Endothelial cell of umbilical vein (primary cell): ENCODE measurements around the gene GEMIN8. TPM values are rescaled to one million over a fixed set of nuclear protein-coding genes. Genes with fewer than 3 reads are reported as not detected.

Experiments
- BruUV-seq: library from RNA; stranded (reverse); fragments of 400-500 nt; replicated peaks from 2 replicates; lab custom pipeline; 2021; lab: Mats Ljungman, UMichigan
- CTCF ChIA-PET: fragments of 300-600, 350-600 bp; sonication (Branson Sonifier 250); formaldehyde crosslinking; loops from one replicate; lab custom pipeline; 2021; ENCODE audit warnings: antibody characterized with exemption, inconsistent platforms; lab: Charles Lee
- POLR2A ChIA-PET: fragments of 300-600, 350-600 bp; sonication (Branson Sonifier 250); formaldehyde crosslinking; loops from one replicate; lab custom pipeline; 2021; ENCODE audit warnings: antibody characterized with exemption, inconsistent platforms; lab: Charles Lee
- DNase-seq: peaks from one replicate; pipeline ENCODE4 v3.0.0-alpha.2; 2011; ENCODE audit warnings: low read depth, low spot score
- FAIRE-seq: peaks from 2 replicates; lab custom pipeline; 2011; peaks lifted over from hg19 to GRCh38; lab: Jason Lieb, UNC
- H2AFZ ChIP-seq: 2 replicates; pipeline ENCODE4 v1.6.0; 2012; ENCODE audit warnings: low read depth, low read length, control low read depth, inconsistent platforms
- H3K27ac ChIP-seq: 2 replicates; pipeline ENCODE4 v1.5.1; 2011; ENCODE audit warnings: low read depth, mild to moderate bottlenecking, control low read depth, low read length, moderate library complexity; ENCODE audit not compliant: insufficient read depth
- H3K27me3 ChIP-seq, 2 experiments: 2 replicates each; pipeline versions ENCODE4 v1.6.0 to v1.6.1; 2011; ENCODE audit warnings: low read length in 2 of 2, mixed read lengths in 1 of 2; ENCODE audit not compliant: control insufficient read depth in 2 of 2, insufficient read depth in 2 of 2
- H3K36me3 ChIP-seq, 2 experiments: 2 replicates in 1 of 2; 3 replicates in 1 of 2; pipeline ENCODE4 v1.5.1; 2011; ENCODE audit warnings: low read length in 2 of 2, mild to moderate bottlenecking in 1 of 2, moderate library complexity in 1 of 2; ENCODE audit not compliant: control insufficient read depth in 2 of 2, insufficient read depth in 2 of 2; ENCODE audit errors: extremely low read depth in 1 of 2
- H3K4me1 ChIP-seq: 3 replicates; pipeline ENCODE4 v1.5.1; 2011; ENCODE audit warnings: mild to moderate bottlenecking, low read length; ENCODE audit not compliant: control insufficient read depth, insufficient read depth; ENCODE audit errors: extremely low read depth
- H3K4me2 ChIP-seq: 2 replicates; pipeline ENCODE4 v1.6.1; 2011; ENCODE audit warnings: low read length, control low read depth, mixed read lengths; ENCODE audit not compliant: insufficient read depth
- H3K4me3 ChIP-seq, 3 experiments: fragments of 200-600 bp in 1 of 3; sonication (generic), shearing (Covaris generic) in 1 of 3; replicated peaks in 1 of 3; 2 replicates each; pipeline ENCODE4 v1.5.1; 2011 to 2016; ENCODE audit warnings: control low read depth in 3 of 3, low read length in 3 of 3, mild to moderate bottlenecking in 2 of 3, inconsistent platforms in 1 of 3, low read depth in 1 of 3, moderate library complexity in 1 of 3; ENCODE audit not compliant: insufficient read depth in 1 of 3
- H3K79me2 ChIP-seq: 2 replicates; pipeline ENCODE4 v1.6.0; 2012; ENCODE audit warnings: low read length, inconsistent platforms; ENCODE audit not compliant: control insufficient read depth, insufficient read depth
- H3K9ac ChIP-seq: replicated peaks from 2 replicates; pipeline ENCODE3; 2011; ENCODE audit warnings: low read length, control low read depth; ENCODE audit not compliant: insufficient read depth; ENCODE audit errors: extremely low read depth
- H3K9me1 ChIP-seq: replicated peaks from 3 replicates; pipeline ENCODE4 v1.6.0; 2011; ENCODE audit warnings: mild to moderate bottlenecking, low read length; ENCODE audit not compliant: control insufficient read depth, insufficient read depth; ENCODE audit errors: extremely low read depth
- H3K9me3 ChIP-seq: replicated peaks from 2 replicates; pipeline ENCODE4 v1.5.1; 2012; ENCODE audit warnings: low read length, inconsistent platforms; ENCODE audit not compliant: control insufficient read depth, insufficient read depth
- H4K20me1 ChIP-seq: replicated peaks from 2 replicates; pipeline ENCODE3; 2011; ENCODE audit warnings: mild to moderate bottlenecking, low read length; ENCODE audit not compliant: control insufficient read depth, insufficient read depth; ENCODE audit errors: extremely low read depth
- CTCF ChIP-seq, 2 donors: IDR thresholded peaks; 1 replicate in 1 of 2; 2 replicates in 1 of 2; pipeline ENCODE4 v1.5.1; 2011; ENCODE audit warnings: low read length in 2 of 2, mild to moderate bottlenecking in 2 of 2, moderate library complexity in 2 of 2, control low read depth in 1 of 2, inconsistent platforms in 1 of 2, low read depth in 1 of 2; ENCODE audit not compliant: insufficient read depth in 1 of 2; ENCODE audit errors: extremely low read depth in 1 of 2
- EZH2 ChIP-seq: IDR thresholded peaks from 2 replicates; pipeline ENCODE4 v1.6.1; 2012; ENCODE audit warnings: borderline replicate concordance, low read depth, mild to moderate bottlenecking, moderate library complexity, low read length, inconsistent platforms; ENCODE audit not compliant: severe bottlenecking
- FOS ChIP-seq: IDR thresholded peaks from 2 replicates; pipeline ENCODE4 v1.6.1; 2011; ENCODE audit warnings: mild to moderate bottlenecking, low read length, moderate library complexity, borderline replicate concordance; ENCODE audit not compliant: insufficient read depth
- GATA2 ChIP-seq: IDR thresholded peaks from 2 replicates; pipeline ENCODE4 v1.7.0; 2011; ENCODE audit warnings: low read depth, mild to moderate bottlenecking, moderate library complexity, mixed read lengths, low read length; ENCODE audit not compliant: insufficient read length, insufficient read depth
- JUN ChIP-seq: IDR thresholded peaks from 2 replicates; pipeline ENCODE4 v1.6.1; 2011; ENCODE audit warnings: borderline replicate concordance, low read depth; ENCODE audit not compliant: insufficient read length, insufficient read depth
- MAX ChIP-seq: IDR thresholded peaks from 2 replicates; pipeline ENCODE4 v1.6.1; 2011; ENCODE audit not compliant: insufficient read depth, insufficient read length
- MYC ChIP-seq: IDR thresholded peaks from one replicate; pipeline ENCODE4 v1.6.1; 2011; ENCODE audit warnings: mild to moderate bottlenecking, low read depth, low read length
- POLR2A ChIP-seq: IDR thresholded peaks from 2 replicates; pipeline ENCODE4 v1.6.1; 2012; ENCODE audit warnings: low read depth, mild to moderate bottlenecking, control low read depth, low read length
- POLR2AphosphoS5 ChIP-seq: IDR thresholded peaks from 2 replicates; pipeline ENCODE4 v1.6.1; 2012; ENCODE audit warnings: low read depth, mild to moderate bottlenecking, control low read depth, low read length, moderate library complexity; ENCODE audit not compliant: insufficient read depth
- dilution Hi-C: fragments of 300-500 bp; cut with MboI; formaldehyde crosslinking; loops from one replicate; pipeline ENCODE4 v1.15.0; 2019; ENCODE audit warnings: low sequenced_read_pairs; ENCODE audit not compliant: extremely low pct_ligation_motif_present
- intact Hi-C: fragments of 100-400 bp; cut with micrococcal nuclease; formaldehyde crosslinking; loops from one replicate; pipeline ENCODE4 v1.10.0; 2022
- polyA plus RNA-seq, 4 experiments: library from polyadenylated mRNA; depleted of rRNA in 3 of 4; stranded (reverse) in 3 of 4; unstranded in 1 of 4; fragments of >200 nt; gene quantifications; 2 replicates each; pipeline versions ENCODE4 v1.2.1 to v1.2.3, GENCODE V29; 2011 to 2012; ENCODE audit warnings: missing spikeins in 1 of 4
- total RNA-seq: library from RNA; stranded (reverse); gene quantifications from 2 replicates; pipeline ENCODE4 v1.2.3, GENCODE V29; 2021

Gene GEMIN8
- total and polyA plus RNA-seq, 2 donors (not counting 3 experiments of a cell fraction or from before 2014, with no cell fraction given) = 18.5 to 24.5 TPM

- Histone ChIP-seq H3K36me3 (no peaks in the 10 kb centered on the region), H3K4me3 (no peak overlapping the region), H3K9me1 (no peaks in the 10 kb centered on the region), H3K79me2 (peaks cover 5% of the 10 kb centered on the region), H3K9me3 (no peaks in the 10 kb centered on the region), H3K4me1 (peaks cover 24% of the 10 kb centered on the region), H3K27me3 (no peaks in the 10 kb centered on the region), H4K20me1 (no peaks in the 10 kb centered on the region), H3K27ac (peak overlapping the region; percentile 92), H3K9ac (no peak overlapping the region), H3K4me2 (peak overlapping the region; percentile 93), H2AFZ (no peak overlapping the region)
- ChIA-PET CTCF (interaction anchor here (0.7 to 2.7 kb wide), 3 partner anchors 521 to 1081 kb away, joined by 3 to 16 read pairs (median 6); no protein-coding TSS in a partner anchor), POLR2A (no interaction called here)
- TF ChIP-seq POLR2AphosphoS5 = no peak
- peak; percentile 59 for TF ChIP-seq FOS
- TF ChIP-seq CTCF (IDR thresholded peaks at IDR 0.05; ENCODE audit: extremely low read depth in 1 of 2, insufficient read depth in 1 of 2, low read depth in 1 of 2, low read length in 2 of 2) = no peak
- peak; percentile 72 for TF ChIP-seq JUN
- no peak for TF ChIP-seq EZH2
- no peak for TF ChIP-seq MAX
- TF ChIP-seq POLR2A = no peak
- TF ChIP-seq MYC = no peak
- no peak for TF ChIP-seq GATA2
- peak; percentile 76 for FAIRE-seq
- DNase-seq = peak; percentile 80
- no TSS peak for BruUV-seq
- dilution Hi-C loops = no loop called here
- intact Hi-C loops = no loop called here
Observed at GRCh38 chrX:14027511-14028019, 2.1 kb downstream of the GEMIN8 start.
